ENCODE data around the gene UBE2O.
A peak's percentile ranks its signal among the peaks of the same experiment; 100 is the strongest.

Gene UBE2O

GRCh38 chr17:76452660-76453430, at the start of gene UBE2O:
Gene UBE2O (minus strand): TSS chr17:76453152. CDS start chr17:76453141, 11 bp downstream.
- DNase-seq (ENCODE audit: low spot score): peak; percentile 87

DNA sequence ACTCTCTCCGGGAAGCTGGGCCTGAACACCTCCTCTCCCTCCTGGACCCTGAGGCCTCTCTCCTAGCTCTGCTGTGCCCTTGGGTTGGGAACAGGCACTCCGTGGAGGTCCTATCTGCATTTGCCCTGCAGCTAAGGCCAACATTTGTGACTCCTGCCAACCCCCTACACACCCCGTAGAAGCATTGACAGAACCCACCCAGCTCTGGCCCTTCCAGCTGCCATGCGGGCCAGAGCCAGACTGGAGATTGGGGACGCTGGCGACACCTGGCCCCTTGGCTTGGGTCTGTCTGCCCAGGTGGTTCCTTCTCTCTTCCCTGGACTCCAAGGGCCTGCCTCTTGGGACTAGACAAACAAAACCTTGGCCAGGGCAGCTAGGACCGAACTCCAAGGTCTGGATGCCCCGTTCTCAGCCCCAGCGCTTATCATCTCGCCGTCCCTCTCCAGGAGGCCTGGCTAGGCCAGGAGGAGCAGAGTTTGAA, 48.9 kb upstream of the UBE2O start:
- DNase-seq (ENCODE audit: low spot score): no peak

DNA sequence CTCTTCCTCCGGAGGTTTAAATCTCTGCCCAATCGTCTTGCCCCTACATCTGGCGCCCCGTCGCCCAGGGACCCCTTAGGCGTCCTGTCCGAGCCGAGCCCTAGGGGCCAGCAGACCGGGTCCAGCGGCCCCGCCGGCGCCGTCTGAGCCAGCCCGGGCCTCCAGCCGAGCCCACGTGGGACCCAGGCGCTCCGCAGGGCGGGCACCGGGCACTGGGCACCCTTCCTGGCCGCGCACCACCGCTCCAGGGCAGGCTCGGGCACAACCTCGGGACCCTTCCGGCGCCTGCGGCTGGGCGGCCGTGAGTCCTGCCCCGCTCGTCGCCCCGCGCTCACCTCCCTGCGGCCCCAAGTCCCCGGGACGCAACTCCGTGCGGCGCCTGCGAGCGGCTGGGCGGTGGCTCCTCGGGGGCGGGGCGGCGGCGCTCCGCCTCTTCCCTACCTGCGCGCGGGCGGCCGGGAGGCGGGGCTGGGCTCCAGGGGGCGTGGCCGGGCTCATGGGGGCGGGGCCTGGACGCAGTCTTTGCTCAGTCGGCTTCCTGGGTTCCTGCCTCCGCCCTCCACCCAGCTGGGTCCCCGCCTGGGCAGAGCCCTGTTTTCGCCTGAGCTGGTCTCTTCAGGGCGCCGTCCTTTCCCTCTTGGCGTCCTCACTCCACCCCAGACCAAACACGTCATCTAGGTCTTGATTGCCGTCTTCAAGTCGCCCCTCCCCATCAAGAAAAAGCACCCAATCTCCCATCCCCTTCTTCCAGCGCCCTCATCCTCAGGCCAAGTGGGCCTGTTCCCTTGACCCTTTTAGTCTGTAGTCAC, 48.3 kb upstream of the UBE2O start, which contains the start of gene RHBDF2:
RHBDF2 (minus strand) TSS at position 406 of the 809 bp plus-strand sequence. CDS start 19,899 bp downstream, outside the sequence.
- peak; percentile 95 for DNase-seq (ENCODE audit: low spot score)

DNA sequence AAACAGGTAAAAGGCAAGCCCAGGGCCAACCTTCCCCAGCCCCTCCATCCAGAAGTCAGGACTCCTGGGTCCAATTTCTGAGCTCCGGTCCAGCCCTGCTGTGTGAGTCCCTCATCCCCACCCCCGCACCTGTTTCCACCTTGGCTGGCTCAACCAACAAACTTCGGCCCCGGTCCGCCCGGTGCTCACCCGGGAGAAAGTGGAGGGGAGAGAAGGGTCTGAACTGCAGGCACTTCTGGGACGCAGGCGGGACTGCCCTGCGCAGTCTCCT, 47.7 kb upstream of the UBE2O start:
- DNase-seq (ENCODE audit: low spot score): no peak

DNA sequence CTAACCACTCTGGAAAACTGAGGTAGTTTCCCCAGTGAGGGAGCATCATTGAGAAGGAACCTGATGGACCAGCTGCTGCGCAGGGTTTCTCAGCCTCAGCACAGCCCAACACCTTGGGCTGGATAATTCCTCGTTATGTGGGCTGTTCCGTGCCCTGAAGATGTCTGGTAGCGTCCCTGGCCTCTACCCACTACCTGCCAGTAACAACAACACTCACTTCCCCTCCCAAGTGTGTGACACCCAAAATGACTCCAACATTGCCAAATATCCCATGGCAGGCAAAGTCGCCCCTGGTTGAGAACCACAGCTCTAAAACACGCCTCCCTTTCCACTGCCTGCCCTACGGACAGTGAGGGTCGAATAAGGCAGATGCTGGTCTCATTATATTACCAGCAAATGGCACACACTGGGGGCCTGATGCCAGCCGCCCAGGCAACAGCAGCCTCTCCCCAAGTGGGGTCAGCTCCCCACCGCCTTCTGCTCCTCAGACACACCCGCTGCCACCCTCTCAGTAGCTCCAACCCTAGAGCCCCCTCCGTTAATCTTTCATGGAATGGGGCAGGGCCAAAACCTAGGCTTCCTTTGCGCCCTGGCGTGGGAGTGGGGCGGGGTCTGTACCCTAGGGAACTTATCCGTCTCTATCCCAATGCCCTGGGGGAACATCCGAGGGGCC, 47.3 kb upstream of the UBE2O start:
- no peak for DNase-seq (ENCODE audit: low spot score)

GRCh38 chr17:76499267-76499667, 46.3 kb upstream of the UBE2O start:
- no peak for DNase-seq (ENCODE audit: low spot score)

DNA sequence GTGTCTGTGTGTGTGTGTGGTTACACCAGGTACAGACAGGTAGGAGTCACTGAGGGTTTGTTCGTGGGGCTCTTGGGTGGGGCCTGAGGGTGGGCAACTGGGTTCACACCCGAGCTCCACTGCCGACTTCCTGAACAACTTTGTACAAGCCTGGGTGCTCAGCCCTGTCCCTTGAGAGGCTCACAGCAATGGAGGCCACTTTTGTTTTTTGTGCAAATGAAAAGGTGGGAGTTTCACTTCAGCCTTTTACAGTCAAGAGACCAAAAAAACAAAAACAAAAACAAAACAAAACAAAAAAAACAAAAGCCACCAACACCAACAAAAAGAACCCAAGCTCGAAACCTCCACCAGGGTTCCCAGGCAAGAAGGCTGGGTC, 45.9 kb upstream of the UBE2O start:
- DNase-seq (ENCODE audit: low spot score): no peak

GRCh38 chr17:76497979-76498875, 45.3 kb upstream of the UBE2O start:
- no peak for DNase-seq (ENCODE audit: low spot score)

GRCh38 chr17:76497699-76497978, 44.7 kb upstream of the UBE2O start:
- DNase-seq (ENCODE audit: low spot score): no peak

DNA sequence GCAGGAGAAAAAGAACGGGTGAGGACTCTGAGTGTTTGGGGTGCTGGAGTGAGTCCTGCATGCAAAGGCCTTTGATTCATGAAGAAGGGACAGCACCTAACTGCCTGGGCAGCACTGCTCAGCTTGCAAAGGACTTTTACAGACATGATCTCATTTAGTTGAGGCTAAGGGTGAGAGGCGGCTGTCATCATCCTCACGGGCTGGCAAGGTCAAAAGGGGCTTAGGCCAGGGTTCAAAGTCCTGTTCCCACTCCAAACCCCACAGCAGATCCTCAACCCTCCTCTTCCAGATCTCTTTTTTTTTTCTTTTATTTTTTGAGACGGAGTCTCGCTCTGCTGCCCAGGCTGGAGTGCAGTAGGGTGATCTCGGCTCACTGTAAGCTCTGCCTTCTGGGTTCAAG, 43.5 kb upstream of the UBE2O start:
- no peak for DNase-seq (ENCODE audit: low spot score)

- no peak for DNase-seq (ENCODE audit: low spot score)
Observed at GRCh38 chr17:76495663-76496400, 42.9 kb upstream of the UBE2O start.

DNA sequence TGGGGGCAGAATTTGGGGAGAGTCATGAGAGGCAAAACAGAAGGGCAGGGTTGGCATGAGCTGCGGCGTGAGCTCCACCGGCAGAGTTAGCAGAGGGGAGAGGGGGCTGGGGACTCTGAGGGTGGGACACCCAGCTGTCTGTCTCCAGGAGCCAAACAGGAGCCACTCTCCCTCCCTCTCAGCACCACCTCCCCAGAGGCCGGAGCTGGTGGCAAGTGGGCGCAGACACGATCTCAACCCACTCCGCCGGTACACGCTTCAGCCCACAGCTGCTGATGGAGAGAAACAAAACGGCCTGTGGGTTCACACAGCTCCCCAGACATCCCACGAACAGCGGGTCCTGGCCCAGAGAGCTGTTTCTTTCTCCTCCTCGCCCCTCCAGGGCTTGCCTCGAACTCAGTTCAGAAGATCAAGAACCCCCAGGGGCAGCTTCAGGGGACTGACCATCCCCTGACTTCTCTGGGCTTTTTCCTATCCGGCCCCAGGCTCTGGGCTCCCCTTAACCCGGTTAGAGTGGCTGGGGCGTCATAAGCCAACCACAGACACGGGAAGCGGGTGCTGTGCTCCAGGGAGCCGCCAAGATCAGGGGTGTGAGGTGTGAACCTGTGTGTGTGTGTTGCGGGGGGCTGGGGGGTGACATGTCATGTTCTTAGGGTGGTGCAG, 40.7 kb upstream of the UBE2O start:
- DNase-seq (ENCODE audit: low spot score): no peak

DNA sequence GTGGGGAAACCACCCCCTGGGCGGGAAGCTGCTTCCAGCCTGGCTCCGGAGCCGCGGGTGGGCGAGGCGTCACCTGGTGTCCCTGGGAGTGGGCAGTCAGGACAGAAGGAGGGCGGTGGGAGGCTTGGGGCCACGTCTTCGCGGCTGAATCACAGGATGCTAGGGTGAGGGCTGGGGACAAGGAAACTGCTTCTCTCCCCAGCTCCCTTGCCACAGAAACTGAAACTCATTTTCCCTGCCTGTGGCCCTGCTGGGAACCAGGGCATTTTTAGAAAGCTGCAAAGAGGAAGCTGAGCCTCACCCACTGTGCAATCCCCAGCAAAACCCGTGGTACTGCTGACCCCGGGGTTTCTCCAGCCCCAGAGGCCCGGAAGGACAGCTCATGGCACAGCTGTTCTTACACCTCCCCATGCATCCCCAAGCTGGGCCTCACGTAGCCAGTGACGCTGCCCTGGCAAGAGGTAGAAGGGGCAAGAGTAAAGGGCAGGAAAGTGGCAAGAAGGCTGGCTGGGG, 40.1 kb upstream of the UBE2O start:
- peak; percentile 32 for DNase-seq (ENCODE audit: low spot score)

DNA sequence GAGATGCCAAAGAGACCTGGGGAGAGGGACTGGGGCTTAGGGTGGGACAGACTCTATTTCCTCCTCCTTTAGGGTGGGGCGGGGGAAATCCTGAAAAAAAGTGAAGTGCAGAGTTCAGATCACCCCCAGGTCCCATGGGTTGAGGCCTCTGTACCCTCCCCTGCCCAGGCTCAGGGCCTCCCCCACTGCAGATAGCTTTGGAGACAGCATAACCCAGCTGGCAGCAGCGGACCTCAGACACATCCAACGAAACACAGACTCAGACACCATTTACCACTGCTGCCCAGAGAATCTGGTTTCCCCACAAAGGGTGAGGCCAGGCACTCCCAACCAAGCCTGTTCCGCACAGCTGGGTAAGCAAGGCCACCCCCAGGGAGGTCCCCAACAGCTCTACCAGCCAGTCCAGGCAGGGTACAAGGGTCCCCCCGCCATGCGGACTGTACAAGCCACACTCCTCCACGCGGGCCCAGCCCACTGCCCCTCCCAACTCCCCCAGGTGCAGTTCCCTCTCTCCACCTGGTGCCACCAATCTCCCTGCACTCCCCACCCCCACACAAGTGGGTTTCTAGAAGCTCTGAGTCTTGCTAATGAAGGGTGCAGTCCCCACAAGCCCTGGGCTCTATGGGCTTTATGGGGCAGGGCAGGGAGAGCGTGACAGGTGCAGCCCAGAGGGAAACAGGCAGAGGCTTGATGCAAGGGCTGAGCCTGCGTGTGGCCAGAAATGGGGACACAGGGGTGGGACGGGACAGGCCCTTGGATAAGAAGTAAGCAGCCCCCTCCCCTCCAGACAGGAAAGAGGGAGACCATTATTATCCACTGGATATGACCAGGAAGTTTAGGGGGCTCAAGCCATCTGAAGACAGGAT, 39.4 kb upstream of the UBE2O start:
- DNase-seq (ENCODE audit: low spot score): no peak

GRCh38 chr17:76491271-76492122, 38.5 kb upstream of the UBE2O start:
- DNase-seq (ENCODE audit: low spot score): no peak

DNA sequence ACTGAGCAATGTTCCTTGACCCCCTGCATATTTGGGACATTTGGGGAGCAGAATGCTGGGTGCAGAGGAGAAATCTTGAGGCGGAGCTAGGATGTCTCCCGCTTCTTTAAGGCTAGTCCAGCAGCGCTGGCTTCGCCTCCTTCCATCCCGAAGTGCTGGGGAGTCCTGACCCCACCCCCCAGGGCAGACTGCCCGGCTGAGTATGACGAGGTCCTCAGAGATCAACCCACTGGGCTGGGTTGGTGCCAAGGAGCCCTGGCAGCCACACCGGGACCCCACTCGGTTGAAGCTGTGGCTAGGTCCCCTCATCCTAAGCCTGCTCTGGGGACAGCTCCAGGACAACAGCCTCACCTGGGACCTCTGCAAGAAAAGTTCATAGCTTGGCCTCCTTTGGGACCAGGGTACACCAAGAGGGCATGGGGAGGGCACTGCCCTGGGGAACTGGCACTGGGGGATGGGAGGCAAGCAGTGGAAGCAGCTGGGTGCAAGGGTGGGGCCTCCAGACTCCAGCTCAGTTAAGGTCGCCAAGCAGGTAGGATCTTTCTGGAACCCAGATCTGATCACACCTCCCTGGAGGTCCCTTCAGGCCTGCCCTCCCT, 37.3 kb upstream of the UBE2O start:
- DNase-seq (ENCODE audit: low spot score): no peak

DNA sequence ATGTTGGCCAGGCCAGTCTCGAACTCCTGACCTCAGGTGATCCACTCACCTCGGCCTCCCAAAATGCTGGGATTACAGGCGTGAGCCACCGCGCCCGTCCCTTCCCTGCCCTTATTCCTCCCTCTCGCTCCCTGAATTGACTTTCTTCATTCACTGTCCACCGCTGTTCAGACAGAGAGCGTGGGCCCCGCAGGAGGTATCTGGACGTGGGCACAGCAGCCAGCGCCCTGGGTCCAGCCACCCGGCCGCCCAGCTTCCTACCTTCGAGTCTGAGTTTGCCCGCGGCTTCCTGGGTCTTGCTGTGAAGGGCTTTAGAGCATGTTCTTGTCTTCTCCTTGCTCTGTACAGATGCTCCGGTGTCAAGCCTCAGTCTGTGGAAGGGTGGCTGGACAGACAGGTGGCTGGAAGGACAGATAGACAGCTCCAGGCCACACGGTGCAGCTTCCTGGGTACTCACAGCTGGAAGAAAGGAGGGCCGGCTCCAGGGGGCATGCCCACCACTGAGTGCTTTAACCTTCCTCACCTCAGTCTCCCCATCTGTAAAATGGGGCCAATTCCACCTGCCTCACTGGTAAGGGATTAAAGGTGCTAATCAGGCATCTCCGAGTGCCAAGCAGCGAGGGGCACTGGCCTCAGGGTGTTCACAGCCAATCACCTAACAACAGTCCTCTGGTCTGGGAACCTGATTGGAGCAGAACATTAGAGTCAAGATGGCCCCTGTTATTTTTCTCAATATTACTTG, 34.7 kb upstream of the UBE2O start:
- DNase-seq (ENCODE audit: low spot score): no peak
